ENCODE measurements around the gene ZBTB16. TPM values are rescaled to one million over a fixed set of nuclear protein-coding genes. Genes with fewer than 3 reads are reported as not detected.
A peak's percentile ranks its signal among the peaks of the same experiment; 100 is the strongest.

Gene ZBTB16
- total RNA-seq, 3 donors from 2014 or later, result 236 to 358 (median 271) TPM

- H3K27ac ChIP-seq, result peak overlapping the region; percentile 95 to 96
- H3K4me1 ChIP-seq, result peaks cover 11 to 34% of the 10 kb centered on the region in 2 donors
- H3K36me3 ChIP-seq, result peaks cover 7% of the 10 kb centered on the region
- H3K4me3 ChIP-seq, result peak overlapping the region in 2 of 3 donors; percentile 1 to 64
- H3K27me3 ChIP-seq, result no peaks in the 10 kb centered on the region
- H3K9me3 ChIP-seq, result no peaks in the 10 kb centered on the region
- DNase-seq (ENCODE audit: low spot score in 2 of 2), result no peak
- intact Hi-C loops (cut with DNase I; ENCODE audit: low total_unique reads), result no loop called here
- TF ChIP-seq POLR2A (IDR thresholded peaks at IDR 0.05) (no peak), CTCF (IDR thresholded peaks at IDR 0.05) (no peak), POLR2AphosphoS5 (IDR thresholded peaks at IDR 0.05) (no peak)
Observed at GRCh38 chr11:114182471-114183043, 123.0 kb downstream of the ZBTB16 start.

- H3K9me3 ChIP-seq, result no peaks in the 10 kb centered on the region
- no peak for DNase-seq (ENCODE audit: low spot score in 2 of 2)
- no peaks in the 10 kb centered on the region for H3K27me3 ChIP-seq
- H3K4me1 ChIP-seq, result peaks cover 8 to 31% of the 10 kb centered on the region in 2 donors
- intact Hi-C loops (cut with DNase I; ENCODE audit: low total_unique reads), result no loop called here
- H3K27ac ChIP-seq, result peak overlapping the region; percentile 95 to 96
- peak overlapping the region in 2 of 3 donors; percentile 1 to 64 for H3K4me3 ChIP-seq
- peaks cover 7% of the 10 kb centered on the region for H3K36me3 ChIP-seq
- no peak for TF ChIP-seq CTCF (IDR thresholded peaks at IDR 0.05)
- TF ChIP-seq POLR2A (IDR thresholded peaks at IDR 0.05), result no peak
- peak in 1 of 3 donors; percentile 18 for TF ChIP-seq POLR2AphosphoS5 (IDR thresholded peaks at IDR 0.05)
Observed at GRCh38 chr11:114183044-114183511, 123.6 kb downstream of the ZBTB16 start.

GRCh38 chr11:114185436-114185835, 125.9 kb downstream of the ZBTB16 start:
- intact Hi-C loops (cut with DNase I; ENCODE audit: low total_unique reads), result no loop called here
- Histone ChIP-seq H3K27me3 (no peaks in the 10 kb centered on the region), H3K9me3 (no peaks in the 10 kb centered on the region), H3K36me3 (peaks cover 7% of the 10 kb centered on the region), H3K4me3 (no peak overlapping the region), H3K27ac (peak overlapping the region in 1 of 2 donors; percentile 8), H3K4me1 (peaks cover 0 to 14% of the 10 kb centered on the region in 2 donors)
- TF ChIP-seq POLR2A (IDR thresholded peaks at IDR 0.05) (no peak), POLR2AphosphoS5 (IDR thresholded peaks at IDR 0.05) (no peak), CTCF (IDR thresholded peaks at IDR 0.05) (no peak)
- DNase-seq (ENCODE audit: low spot score in 2 of 2), result no peak

- TF ChIP-seq CTCF (IDR thresholded peaks at IDR 0.05) (no peak), POLR2AphosphoS5 (IDR thresholded peaks at IDR 0.05) (peak in 1 of 3 donors; percentile 24)
- intact Hi-C loops (cut with DNase I; ENCODE audit: low total_unique reads), result no loop called here
- Histone ChIP-seq H3K4me3 (no peak overlapping the region), H3K27me3 (no peaks in the 10 kb centered on the region), H3K4me1 (no peaks in the 10 kb centered on the region), H3K9me3 (no peaks in the 10 kb centered on the region), H3K36me3 (peaks cover 7% of the 10 kb centered on the region), H3K27ac (peak overlapping the region in 1 of 2 donors; percentile 23)
- no peak for DNase-seq (ENCODE audit: low spot score in 2 of 2)
Observed at GRCh38 chr11:114187173-114187572, 127.7 kb downstream of the ZBTB16 start.

GRCh38 chr11:114188851-114189570, 129.5 kb downstream of the ZBTB16 start:
- H3K4me1 ChIP-seq, result peaks cover 0 to 1% of the 10 kb centered on the region in 2 donors
- no peak overlapping the region for H3K4me3 ChIP-seq
- H3K27me3 ChIP-seq, result no peaks in the 10 kb centered on the region
- H3K27ac ChIP-seq, result no peak overlapping the region
- intact Hi-C loops (cut with DNase I; ENCODE audit: low total_unique reads), result no loop called here
- H3K36me3 ChIP-seq, result peaks cover 7% of the 10 kb centered on the region
- TF ChIP-seq POLR2A (IDR thresholded peaks at IDR 0.05) (no peak), CTCF (IDR thresholded peaks at IDR 0.05) (no peak), POLR2AphosphoS5 (IDR thresholded peaks at IDR 0.05) (no peak)
- no peak for DNase-seq (ENCODE audit: low spot score in 2 of 2)
- no peaks in the 10 kb centered on the region for H3K9me3 ChIP-seq
